Tibial nerve (tissue), 4 donors: Measurements from ENCODE around the gene SORBS1.

ENCODE experiments used
- CTCF ChIP-seq, 5 experiments: fragments of 200-600 bp in 3 of 5; fragments of 450-650 bp in 2 of 5; sonication (generic) in 3 of 5; IDR thresholded peaks; one replicate each; pipeline ENCODE4 v1.5.1; 2016 to 2019; ENCODE audit warnings: antibody characterized with exemption in 5 of 5, mild to moderate bottlenecking in 3 of 5, moderate library complexity in 2 of 5
- EP300 ChIP-seq, 2 donors: sonication (generic); formaldehyde crosslinking; IDR thresholded peaks; one replicate each; pipeline ENCODE4 v1.6.1; 2017; ENCODE audit warnings: antibody characterized with exemption in 2 of 2, mild to moderate bottlenecking in 1 of 2
- POLR2A ChIP-seq, 2 donors: fragments of 450-650 bp; IDR thresholded peaks; one replicate each; pipeline ENCODE4 v1.6.1; 2017; ENCODE audit warnings: antibody characterized with exemption in 2 of 2, mild to moderate bottlenecking in 2 of 2, moderate library complexity in 2 of 2

DNA sequence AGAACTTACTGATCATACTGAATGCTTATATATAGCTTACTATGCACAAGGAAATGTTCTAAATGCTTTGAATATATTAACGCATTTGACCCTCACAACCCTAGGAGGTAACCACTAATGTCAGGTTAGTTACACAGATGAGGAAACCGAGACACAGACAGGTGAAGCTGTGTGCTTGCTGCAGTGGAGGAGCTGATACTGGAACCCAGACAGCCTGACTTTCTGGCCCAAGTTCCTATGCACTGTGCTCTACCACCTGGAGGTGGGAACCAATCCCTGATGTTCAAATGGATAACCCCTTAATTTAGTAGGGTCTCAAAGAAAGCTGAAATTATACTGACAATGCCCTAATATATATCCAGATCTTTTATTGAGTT lies 119.6 kb downstream of the SORBS1 start:
- TF ChIP-seq CTCF (IDR thresholded peaks at IDR 0.05) = no peak
- TF ChIP-seq POLR2A (IDR thresholded peaks at IDR 0.05) = no peak
- no peak for TF ChIP-seq EP300 (IDR thresholded peaks at IDR 0.05)
